GM12864 (cell line): ENCODE data around the gene RGS1.

Experiments
- DNase-seq: peaks from one replicate; pipeline ENCODE4 v3.0.0-alpha.2; 2011; ENCODE audit warnings: low read depth
- H3K4me3 ChIP-seq: 2 replicates; pipeline ENCODE4 v1.5.1; 2011; ENCODE audit warnings: mild to moderate bottlenecking, low read depth, low read length, control low read depth
- CTCF ChIP-seq: IDR thresholded peaks from 2 replicates; pipeline ENCODE4 v1.5.1; 2011; ENCODE audit warnings: low read depth, mild to moderate bottlenecking, moderate library complexity, low read length, control low read depth, inconsistent platforms; ENCODE audit errors: missing control alignments

The RGS1 gene

DNA sequence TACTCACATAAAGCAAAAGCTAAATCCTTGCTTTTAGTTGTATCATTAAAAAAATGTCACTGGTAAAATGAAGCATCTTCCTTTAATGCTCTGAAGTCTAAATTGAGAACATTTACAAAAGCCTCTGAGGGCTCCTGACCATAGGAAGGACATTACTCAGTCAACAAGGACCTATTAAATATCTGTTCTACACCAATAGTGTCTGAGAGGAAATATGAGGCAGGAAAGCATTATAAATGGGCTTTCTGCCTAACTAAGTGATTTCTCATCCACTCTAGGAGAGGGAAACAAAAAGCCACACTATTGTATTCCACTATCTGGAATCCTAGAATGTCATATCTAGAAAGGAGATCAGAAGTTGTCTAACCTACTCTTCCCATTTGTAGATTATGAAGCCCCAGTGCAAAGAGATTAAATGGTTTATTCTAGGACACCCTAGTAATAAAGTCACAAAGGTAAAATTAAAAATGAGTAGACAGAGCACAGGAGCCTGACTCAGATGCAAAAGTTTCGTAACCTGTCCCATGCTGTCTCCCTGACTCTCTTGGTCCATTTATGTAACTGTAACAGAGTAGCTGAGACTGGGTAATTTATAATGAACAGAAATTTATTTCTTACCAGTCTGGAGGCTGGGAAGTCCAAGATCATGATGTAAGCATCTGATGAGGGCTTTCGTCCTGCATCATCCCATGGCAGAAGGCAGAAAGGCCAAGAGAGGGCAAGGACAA is 17.6 kb downstream of the RGS1 start:
- H3K4me3 ChIP-seq, result no peak overlapping the region
- DNase-seq, result no peak
- no peak for TF ChIP-seq CTCF

DNA sequence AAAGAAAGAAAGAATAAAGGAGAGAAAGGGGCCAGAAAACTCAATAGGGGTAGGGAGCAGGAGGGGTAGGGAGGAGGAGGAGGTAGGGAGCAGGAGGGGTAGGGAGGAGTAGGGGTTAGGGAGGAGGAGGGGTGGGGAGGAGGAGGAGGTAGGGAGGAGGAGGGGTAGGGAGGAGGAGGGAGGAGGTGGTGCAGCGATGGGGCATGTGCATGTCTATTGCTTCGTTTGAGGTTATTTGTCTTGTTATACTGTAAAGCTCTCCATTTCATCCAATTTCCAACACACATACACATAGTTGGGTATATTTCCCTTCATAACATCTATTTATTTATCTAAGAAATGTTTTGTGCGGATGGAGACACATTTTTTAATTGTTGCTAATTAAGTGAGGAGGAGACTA is 19.7 kb downstream of the RGS1 start:
- no peak for TF ChIP-seq CTCF
- no peak for DNase-seq
- no peak overlapping the region for H3K4me3 ChIP-seq

DNA sequence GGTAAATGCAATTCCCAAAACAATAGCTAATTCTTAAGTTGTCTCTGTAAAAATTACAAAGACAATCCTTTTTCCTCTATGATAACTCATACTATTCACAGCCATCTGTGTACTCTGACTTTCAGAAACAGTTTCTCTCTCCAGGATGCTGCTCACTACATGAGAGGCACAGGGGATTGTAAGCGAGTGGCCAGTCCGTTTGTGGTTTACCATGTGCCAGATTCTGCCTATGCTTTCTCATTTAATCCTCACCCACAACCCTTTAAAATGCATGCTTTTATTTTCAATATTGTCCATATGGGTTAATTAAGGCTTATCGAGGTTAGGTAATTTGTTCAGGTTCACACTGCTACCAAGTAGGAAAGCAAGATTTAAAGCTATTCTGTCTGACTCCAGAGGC is 23.0 kb downstream of the RGS1 start:
- DNase-seq, result no peak
- no peak overlapping the region for H3K4me3 ChIP-seq
- TF ChIP-seq CTCF, result no peak

DNA sequence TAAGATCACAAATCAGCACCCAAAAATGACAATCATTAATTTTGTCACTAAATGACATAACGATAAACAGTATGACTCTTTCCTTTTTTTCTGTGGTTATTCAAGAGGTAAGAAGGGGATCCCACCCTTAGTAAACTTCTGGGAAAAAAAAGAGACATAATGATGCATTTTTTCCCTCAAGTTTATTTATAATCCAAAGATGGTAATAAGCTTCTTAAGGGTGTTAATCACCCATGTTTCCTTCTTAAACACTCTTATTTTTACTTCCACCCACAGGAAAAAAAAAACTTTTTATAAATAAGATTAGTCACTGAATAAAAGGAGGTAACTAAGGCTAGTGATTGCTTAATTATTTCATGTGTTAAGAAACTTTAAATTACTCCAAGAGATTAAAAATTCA is 24.7 kb downstream of the RGS1 start:
- no peak for DNase-seq
- H3K4me3 ChIP-seq, result no peak overlapping the region
- no peak for TF ChIP-seq CTCF

GRCh38 chr1:192601143-192601542 is 25.6 kb downstream of the RGS1 start:
- DNase-seq, result no peak
- H3K4me3 ChIP-seq, result no peak overlapping the region
- TF ChIP-seq CTCF, result no peak

DNA sequence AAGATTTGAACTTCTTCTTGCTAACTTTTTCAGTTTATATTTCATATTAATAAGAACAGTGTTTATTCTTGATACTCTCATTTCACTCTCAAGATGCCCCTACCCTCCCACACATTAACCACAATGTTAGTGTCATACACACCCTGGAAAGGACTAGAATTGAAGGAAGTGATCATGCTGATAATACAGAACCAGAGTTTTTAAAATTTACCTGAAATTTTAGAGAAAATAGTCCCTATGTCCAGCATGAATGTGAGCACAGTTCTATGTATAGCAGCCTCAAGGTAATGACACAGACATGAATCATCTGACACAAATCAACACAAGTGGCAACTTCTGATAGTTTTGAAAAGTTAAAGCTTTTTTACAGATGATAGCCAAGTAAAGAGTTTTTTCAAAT is 26.0 kb downstream of the RGS1 start:
- TF ChIP-seq CTCF, result no peak
- DNase-seq, result no peak
- H3K4me3 ChIP-seq, result no peak overlapping the region

GRCh38 chr1:192602757-192603156 is 27.2 kb downstream of the RGS1 start:
- DNase-seq, result no peak
- TF ChIP-seq CTCF, result no peak
- no peak overlapping the region for H3K4me3 ChIP-seq
